GM21381 (cell line): ENCODE results near the gene CACNA2D4.
"Not testable (repeated sequence)": the region's sequence is repeated elsewhere in the genome, so short reads cannot be mapped to it uniquely, and the experiment has no call there.

Experiments used
- ATAC-seq: cut with Tn5 transposase; IDR thresholded peaks from one replicate; pipeline ENCODE4 v1.9.1; 2021; ENCODE audit warnings: mild to moderate bottlenecking, moderate library complexity; ENCODE audit not compliant: unreplicated experiment

Gene CACNA2D4

GRCh38 chr12:1918081-1918883 is at the start of gene CACNA2D4:
CACNA2D4 (minus strand) TSS chr12:1918652; CDS start chr12:1918473, 179 bp downstream.
- ATAC-seq, result no peak

- ATAC-seq, result no peak
These were observed 48.2 kb upstream of the CACNA2D4 start for GRCh38 chr12:1966561-1967226.

- no peak for ATAC-seq
These were observed 47.5 kb upstream of the CACNA2D4 start for GRCh38 chr12:1965916-1966315.

GRCh38 chr12:1962051-1963020 is 43.9 kb upstream of the CACNA2D4 start:
- no peak for ATAC-seq

GRCh38 chr12:1956716-1957115 is 38.3 kb upstream of the CACNA2D4 start:
- no peak for ATAC-seq

GRCh38 chr12:1949771-1950470 is 31.5 kb upstream of the CACNA2D4 start:
- no peak for ATAC-seq

GRCh38 chr12:1948883-1949282 is 30.4 kb upstream of the CACNA2D4 start:
- ATAC-seq, result no peak

GRCh38 chr12:1947081-1947480 is 28.6 kb upstream of the CACNA2D4 start:
- ATAC-seq, result no peak

- no peak for ATAC-seq
These were observed 27.8 kb upstream of the CACNA2D4 start for GRCh38 chr12:1946296-1946695.

GRCh38 chr12:1945502-1945901 is 27.1 kb upstream of the CACNA2D4 start:
- ATAC-seq, result not testable (repeated sequence)

- no peak for ATAC-seq
These were observed 21.6 kb upstream of the CACNA2D4 start for GRCh38 chr12:1939801-1940607.

GRCh38 chr12:1939331-1939730 is 20.9 kb upstream of the CACNA2D4 start:
- no peak for ATAC-seq

- ATAC-seq, result no peak
These were observed 19.2 kb upstream of the CACNA2D4 start for GRCh38 chr12:1937481-1938224.

- ATAC-seq, result no peak
These were observed 18.2 kb upstream of the CACNA2D4 start for GRCh38 chr12:1936406-1937320.

GRCh38 chr12:1935700-1936378 is 17.4 kb upstream of the CACNA2D4 start:
- no peak for ATAC-seq

GRCh38 chr12:1935242-1935641 is 16.8 kb upstream of the CACNA2D4 start:
- no peak for ATAC-seq

GRCh38 chr12:1934831-1935230 is 16.4 kb upstream of the CACNA2D4 start:
- no peak for ATAC-seq
